Hematopoietic multipotent progenitor cell treated with erythropoietin and hydrocortisone succinate and interleukin-3 and kit ligand, for 15 days (in vitro differentiated cells): Measurements from ENCODE around the gene GOLM1.
"Not testable (repeated sequence)": the region's sequence is repeated elsewhere in the genome, so short reads cannot be mapped to it uniquely, and the experiment has no call there.

Experiments
- DNase-seq: peaks from one replicate; pipeline ENCODE4 v3.0.0-alpha.2; 2015; ENCODE audit warnings: low spot score

Gene GOLM1, protein sequence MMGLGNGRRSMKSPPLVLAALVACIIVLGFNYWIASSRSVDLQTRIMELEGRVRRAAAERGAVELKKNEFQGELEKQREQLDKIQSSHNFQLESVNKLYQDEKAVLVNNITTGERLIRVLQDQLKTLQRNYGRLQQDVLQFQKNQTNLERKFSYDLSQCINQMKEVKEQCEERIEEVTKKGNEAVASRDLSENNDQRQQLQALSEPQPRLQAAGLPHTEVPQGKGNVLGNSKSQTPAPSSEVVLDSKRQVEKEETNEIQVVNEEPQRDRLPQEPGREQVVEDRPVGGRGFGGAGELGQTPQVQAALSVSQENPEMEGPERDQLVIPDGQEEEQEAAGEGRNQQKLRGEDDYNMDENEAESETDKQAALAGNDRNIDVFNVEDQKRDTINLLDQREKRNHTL

DNA sequence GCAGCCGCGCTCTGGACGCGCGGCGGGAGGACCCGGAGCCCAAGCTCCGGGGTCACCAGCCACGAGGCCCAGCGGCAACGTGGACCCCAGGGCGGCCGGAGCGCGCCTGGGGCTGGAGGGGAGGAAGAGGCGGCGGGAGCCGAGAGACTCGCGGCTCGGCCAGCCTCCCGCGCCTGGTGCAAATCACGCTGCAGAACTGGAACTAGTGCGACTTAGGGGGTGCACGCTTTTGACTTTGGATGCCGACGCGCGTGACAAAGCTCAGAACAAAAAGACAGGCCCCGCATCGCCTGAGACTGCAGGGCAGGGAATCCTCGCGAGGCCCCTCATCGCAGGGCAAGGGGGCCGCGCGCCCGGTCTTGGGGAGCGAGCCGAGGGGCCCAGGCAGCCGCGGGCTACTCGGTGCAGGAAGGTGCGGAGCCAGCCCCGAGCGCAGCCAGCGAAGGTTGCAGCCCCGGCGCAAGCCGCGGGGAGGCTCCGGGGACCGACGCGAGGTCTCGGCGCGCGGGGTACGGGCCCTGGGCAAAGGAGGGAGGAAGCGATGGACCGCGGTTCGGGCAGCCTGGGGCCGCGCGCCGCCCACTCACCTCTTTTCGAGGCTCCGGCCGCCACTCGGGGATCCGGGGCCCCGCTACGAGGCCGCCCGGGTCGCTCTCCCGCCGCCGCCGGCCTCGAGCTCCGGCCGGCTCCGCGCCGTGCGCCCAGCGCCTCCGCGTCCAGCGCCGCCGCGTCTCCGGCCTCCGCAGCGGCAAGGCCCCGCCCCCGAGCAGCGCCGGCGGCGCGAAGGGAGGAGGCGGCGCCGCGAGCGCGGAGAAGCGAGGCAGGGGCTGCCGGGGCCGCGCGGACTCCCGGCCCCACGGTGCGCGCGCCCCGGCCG is at the start of gene GOLM1:
GOLM1 (minus strand) TSS at position 735 of the 877 bp plus-strand sequence. CDS start 20,238 bp downstream, outside the sequence.
- peak; percentile 21 for DNase-seq

DNA sequence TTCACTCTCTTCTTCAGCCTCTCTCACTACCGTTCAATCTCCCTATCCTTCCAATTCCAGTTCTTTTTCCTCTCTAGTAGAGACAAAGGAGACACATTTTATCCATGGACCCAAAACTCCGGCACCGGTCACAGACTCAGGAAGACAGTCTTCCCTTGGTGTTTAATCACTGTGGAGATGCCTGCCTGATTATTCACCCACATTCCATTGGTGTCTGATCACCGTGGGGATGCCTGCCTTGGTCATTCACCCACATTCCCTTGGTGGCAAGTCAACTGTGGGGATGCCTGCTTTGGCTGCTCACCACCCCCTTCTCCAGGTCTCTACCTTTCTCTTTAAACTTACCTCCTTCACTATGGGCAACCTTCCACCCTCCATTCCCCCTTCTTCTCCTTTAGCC is 47.3 kb upstream of the GOLM1 start:
- DNase-seq, result not testable (repeated sequence)

- not testable (repeated sequence) for DNase-seq
These were observed 46.6 kb upstream of the GOLM1 start for GRCh38 chr9:86145960-86146359.

DNA sequence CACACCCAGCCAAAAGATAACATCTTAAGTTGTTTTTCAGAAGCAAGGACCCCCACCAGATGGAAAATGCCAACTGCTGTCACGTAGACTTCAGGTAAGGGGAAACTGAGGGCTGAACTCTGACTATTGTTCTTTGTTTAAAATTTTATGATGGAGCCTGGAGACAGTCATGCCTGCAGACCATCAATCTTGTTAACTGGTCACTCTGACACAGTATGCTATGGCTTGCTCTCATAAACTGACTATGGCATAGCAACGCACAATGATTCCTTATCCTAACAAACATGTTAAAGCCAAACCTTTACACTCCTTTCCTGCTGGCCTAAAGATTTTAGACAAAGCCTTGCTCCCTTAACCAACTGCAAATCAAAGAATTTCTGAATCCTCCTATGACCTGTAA is 43.6 kb upstream of the GOLM1 start:
- no peak for DNase-seq

GRCh38 chr9:86141843-86142242 is 42.5 kb upstream of the GOLM1 start:
- DNase-seq, result no peak

GRCh38 chr9:86135371-86135770 is 36.0 kb upstream of the GOLM1 start:
- no peak for DNase-seq

GRCh38 chr9:86134361-86134760 is 35.0 kb upstream of the GOLM1 start:
- no peak for DNase-seq

GRCh38 chr9:86128235-86128822 is 29.0 kb upstream of the GOLM1 start:
- DNase-seq, result no peak

DNA sequence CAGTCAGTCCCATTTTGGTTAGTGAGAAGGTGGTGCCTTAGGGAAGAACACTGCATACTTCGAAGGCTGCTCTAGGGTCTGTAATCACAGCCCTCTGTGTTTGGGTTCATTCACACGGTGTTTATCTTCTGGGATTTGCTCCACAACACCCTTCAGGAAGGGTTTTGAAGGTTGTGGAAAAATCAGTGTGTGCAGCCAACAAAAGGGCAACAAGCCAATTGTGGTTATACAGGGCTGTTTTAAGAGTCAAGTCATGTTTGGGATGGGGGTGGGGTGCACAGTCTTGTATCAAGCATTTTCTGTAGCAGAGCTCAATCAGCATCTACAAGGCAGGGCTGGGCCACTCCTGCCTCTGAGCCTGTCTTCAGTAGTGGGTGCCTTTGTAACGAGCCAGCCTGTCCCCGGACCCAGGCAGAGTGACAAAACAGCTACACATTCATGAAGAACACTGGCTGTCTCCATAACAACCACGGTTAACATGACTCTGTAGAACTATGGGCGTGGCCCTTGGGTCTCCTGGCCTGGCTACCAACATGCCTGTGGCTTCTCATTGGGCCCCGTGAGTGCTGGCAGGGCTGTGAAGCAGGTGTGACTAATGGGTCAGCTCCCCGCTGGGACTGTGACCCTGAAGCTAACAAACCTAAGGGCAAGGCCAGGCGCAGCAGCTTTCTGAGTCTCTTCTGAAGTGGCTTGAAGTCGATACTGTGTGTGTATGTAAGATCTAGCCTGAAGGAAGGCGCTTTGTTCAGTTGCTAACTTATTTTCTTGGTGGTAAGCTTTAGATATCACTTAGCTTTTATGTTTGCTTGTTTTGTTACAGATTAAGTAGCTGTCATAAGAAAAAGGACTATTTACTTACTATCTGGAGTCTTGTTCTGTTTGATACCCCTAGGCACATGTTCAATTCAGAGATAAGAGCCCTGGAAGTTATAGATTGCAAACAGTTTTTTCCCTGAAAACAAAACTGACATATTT is 27.9 kb upstream of the GOLM1 start:
- peak; percentile 67 for DNase-seq

DNA sequence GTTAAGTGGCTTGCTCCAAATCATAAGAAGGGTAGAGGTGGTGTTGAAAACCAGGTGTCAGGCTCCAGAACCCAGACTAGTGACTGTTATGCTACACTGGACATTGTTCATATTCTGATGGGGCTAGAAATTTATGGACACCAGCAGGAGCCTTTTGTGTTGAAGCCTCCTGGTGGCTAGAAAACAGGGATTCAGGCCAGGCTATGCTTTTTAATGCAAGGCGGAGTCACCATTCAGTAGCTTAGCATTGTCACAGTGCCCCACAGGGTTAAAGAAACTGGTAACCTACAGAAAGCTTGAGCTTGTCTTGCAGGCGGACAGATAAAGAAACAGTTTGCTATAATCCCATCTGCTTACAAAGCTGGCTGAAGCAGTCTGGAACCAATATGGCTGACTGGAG is 23.0 kb upstream of the GOLM1 start:
- no peak for DNase-seq

DNA sequence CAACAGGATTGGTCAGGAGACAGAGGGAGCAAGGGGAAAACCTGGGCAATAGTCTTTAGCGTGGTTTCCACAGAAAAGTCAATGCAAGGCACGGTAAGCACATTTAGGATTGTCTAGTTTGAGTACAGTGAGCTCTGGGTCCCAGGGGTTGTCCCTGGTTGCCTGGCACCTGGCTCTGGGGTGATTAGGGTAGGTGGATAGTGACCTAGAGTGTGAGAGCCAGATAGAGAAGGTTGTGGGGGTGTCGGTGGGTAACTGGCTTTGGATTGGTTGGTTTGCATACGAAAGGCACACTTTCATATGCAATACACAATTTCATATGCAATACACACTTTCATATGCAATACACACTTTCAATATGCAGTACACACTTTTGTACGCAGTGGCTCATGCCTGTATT is 20.1 kb upstream of the GOLM1 start:
- no peak for DNase-seq

DNA sequence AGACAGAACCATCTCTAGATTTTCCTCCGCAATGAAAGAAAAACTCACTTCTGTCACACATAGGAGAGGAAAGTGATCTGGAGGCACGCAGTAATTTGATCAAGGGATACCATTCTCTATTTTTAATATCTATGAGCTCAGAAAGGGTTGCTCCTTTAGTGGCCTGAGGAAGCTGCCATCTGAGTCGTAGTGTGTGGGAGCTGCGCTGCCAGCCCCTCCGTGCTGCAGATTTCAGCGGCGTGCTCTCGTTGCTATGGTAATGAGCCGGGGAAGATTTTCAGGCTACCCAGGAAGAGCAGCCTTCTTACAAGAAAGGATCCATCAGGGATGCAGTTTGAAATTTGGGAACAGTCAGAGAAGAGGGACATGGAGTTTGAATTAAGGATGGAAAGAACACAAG is 17.1 kb upstream of the GOLM1 start:
- DNase-seq, result no peak

- no peak for DNase-seq
These were observed 16.5 kb upstream of the GOLM1 start for GRCh38 chr9:86115886-86116285.

DNA sequence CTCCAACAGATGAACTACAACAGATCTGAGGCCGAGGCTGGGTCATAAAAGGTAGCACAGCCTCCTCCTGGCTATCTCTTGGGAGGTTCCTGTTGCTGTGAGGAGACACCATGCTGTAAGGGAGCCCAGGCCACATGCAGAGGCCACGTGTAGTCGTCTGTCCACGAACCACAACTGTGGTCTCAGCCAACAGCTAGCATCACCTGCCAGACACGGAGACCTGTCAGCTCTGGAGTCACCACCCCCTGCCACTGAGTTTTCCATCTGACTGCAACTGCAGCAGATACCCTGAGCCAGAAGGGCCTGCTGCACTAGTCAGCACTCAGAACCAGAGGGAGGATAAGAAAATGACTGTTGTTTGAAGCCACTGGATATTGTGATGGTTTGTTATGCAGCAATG is 12.7 kb upstream of the GOLM1 start:
- DNase-seq, result no peak

- DNase-seq, result no peak
These were observed 3.3 kb upstream of the GOLM1 start for GRCh38 chr9:86102626-86103025.

- no peak for DNase-seq
These were observed 475 bp upstream of the GOLM1 start for GRCh38 chr9:86099701-86100364.

- no peak for DNase-seq
These were observed 1.7 kb downstream of the GOLM1 start for GRCh38 chr9:86097510-86098224.

GRCh38 chr9:86096386-86096785 is 3.0 kb downstream of the GOLM1 start:
- DNase-seq, result no peak

- no peak for DNase-seq
These were observed 5.4 kb downstream of the GOLM1 start for GRCh38 chr9:86093788-86094555.

DNA sequence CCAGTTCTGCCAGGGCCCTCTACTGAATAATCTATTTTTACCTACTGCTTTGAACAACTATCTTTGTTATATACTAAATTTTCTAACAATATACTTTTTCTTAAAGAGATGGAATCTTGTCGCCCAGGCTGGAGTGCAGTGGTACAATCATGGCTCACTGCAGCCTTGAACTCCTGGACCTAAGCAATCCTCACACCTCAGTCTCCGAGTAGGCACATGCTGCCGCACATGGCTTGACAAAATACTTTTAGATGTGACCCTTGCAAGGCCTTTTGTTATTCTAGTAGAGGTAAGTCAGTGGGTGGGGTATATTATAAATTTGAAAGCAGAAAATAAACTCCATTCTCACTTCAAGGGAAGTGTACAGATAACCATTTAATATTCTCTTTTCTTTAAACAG is 7.9 kb downstream of the GOLM1 start:
- no peak for DNase-seq
